Measurements from ENCODE around the gene NKX1-1. TPM values are rescaled to one million over a fixed set of nuclear protein-coding genes. Genes with fewer than 3 reads are reported as not detected.

NKX1-1 gene
- total and polyA plus RNA-seq, 2 of the 8 experiments (the other 6 are each of a cell fraction or from before 2014, with no cell fraction given) = not detected

GRCh38 chr4:1449833-1450741, 43.8 kb upstream of the NKX1-1 start (continued):
- no peak for TF ChIP-seq CTBP2 (IDR thresholded peaks at IDR 0.05; ENCODE audit: borderline replicate concordance, insufficient read depth, insufficient read length, low read length)
- no peak for TF ChIP-seq BACH1 (IDR thresholded peaks at IDR 0.05; ENCODE audit: low read length)
- TF ChIP-seq BCL11A (IDR thresholded peaks at IDR 0.05; ENCODE audit: low read depth in 2 of 2, low read length in 2 of 2) = no peak
- no peak for TF ChIP-seq RAD21 (IDR thresholded peaks at IDR 0.05 in 1 of 2, conservative IDR thresholded peaks at IDR 0.05 in 1 of 2; ENCODE audit: low read depth in 2 of 2, low read length in 2 of 2)
- TF ChIP-seq MAX (IDR thresholded peaks at IDR 0.05) = no peak
- TF ChIP-seq TAF7 (optimal IDR thresholded peaks at IDR 0.05; ENCODE audit: borderline replicate concordance, low read depth, low read length) = no peak
- no peak for TF ChIP-seq CHD7 (IDR thresholded peaks at IDR 0.05; ENCODE audit: insufficient replicate concordance, low read length)
- TF ChIP-seq PHF8 (conservative IDR thresholded peaks at IDR 0.05; ENCODE audit: low read depth, low read length) = no peak

Measured in H1 (cell line).